Ammon's horn (tissue), 1 donor: ENCODE results near the gene ZNF560.
"Not testable (repeated sequence)": the region's sequence is repeated elsewhere in the genome, so short reads cannot be mapped to it uniquely, and the experiment has no call there.

Experiments
- DNase-seq: peaks from one replicate; pipeline ENCODE4 v3.0.0-alpha.2; 2016; ENCODE audit warnings: low spot score

ZNF560 gene

DNA sequence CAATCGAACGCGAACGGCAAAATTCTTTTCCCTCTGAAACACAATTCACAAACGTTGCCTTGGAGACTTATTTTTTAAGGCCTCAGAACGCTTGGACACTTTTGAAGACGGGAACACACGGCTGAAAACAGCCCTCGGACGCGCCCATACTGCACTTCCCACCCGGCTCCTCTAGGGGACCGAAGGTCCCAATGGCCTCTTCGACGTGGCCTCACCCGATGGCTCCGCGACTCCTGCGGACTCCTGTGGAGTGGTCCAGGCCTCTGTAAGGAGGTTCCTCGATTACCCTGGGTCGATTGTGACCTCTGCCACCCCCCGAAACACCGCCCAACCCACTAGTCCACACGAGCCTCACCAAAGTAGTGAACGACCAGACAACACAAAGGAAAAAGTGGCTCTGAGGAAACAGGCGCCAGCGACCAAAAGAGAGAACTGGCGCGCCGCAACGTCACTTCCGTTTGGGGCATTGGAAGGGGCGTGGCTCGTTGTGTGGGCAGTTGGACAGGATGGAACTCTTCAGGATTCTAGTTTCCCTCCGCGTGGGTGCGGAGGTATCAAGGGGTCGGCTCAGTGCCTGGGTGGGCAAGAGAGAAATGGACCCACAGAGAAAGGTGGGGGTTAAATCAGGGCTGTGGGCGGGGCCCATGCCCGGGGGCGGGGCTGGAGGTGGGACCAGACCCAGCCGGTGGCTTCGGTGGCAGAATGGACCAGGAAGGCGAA lies at the start of gene ZNF560:
Gene ZNF560 (minus strand): TSS at position 434 of the 720 bp plus-strand sequence. CDS start 23,303 bp downstream, outside the sequence.
- DNase-seq: no peak

DNA sequence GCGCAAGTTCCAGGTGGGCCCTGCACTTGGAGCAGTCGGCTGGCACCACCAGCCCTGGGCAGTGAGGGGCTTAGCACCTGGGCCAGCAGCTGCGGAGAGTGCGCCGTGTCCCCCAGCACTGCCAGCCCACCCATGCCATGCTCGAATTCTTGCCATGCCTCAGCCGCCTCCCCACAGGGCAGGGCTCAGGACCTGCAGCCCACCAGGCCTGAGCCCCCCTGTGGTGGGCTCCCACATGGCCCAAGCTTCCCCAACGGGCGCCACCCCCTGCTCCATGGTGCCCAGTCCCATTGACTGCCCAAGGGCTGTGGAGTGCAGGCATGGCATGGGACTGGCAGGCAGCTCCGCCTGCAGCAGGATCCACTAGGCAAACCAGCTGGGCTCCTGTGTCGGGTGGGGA lies 49.5 kb upstream of the ZNF560 start:
- no peak for DNase-seq

DNA sequence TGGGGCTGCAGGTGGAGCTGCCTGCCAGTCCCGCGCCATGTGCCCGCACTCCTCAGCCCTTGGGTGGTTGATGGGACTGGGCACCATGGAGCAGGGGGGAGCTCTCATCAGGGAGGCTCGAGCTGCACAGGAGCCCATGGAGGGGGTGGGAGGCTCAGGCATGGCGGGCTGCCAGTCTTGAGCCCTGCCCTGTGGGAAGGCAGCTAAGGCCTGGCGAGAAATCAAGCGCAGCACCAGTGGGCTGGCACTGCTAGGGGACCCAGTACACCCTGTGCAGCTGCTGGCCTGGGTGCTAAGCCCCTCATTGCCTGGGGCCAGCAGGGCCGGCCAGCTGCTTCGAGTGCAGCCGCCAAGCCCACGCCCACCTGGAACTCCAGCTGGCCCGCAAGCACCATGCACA lies 42.9 kb upstream of the ZNF560 start:
- not testable (repeated sequence) for DNase-seq

DNA sequence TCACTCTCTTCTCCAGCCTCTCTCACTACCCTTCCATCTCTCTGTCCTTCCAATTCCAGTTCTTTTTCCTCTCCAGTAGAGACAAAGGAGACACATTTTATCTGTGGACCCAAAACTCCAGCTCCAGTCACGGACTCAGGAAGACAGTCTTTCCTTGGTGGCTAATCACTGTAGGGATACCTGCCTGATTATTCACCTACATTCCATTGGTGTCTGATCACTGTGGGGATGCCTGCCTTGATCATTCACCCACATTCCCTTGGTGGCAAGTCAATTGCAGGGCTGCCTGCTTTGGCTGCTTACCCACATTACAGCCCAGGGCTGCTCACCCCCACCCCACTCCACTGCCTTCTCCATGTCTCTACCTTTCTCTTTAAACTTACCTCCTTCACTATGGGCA lies 41.5 kb upstream of the ZNF560 start:
- not testable (repeated sequence) for DNase-seq

DNA sequence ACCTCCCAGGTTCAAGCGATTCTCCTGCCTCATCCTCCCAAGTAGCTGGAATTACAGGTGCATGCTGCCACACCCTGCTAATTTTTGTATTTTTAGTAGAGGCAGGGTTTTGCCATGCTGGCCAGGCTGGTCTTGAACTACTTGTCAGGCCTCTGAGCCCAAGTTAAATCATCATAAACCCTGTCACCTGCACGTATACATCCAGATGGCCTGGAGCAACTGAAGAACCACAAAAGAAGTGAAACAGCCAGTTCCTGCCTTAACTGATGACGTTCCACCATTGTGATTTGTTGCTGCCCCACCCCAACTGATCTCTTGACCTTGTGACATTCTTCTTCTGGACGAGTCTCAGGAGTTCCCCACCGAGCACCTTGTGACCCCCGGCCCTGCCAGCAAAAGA lies 40.8 kb upstream of the ZNF560 start:
- not testable (repeated sequence) for DNase-seq

DNA sequence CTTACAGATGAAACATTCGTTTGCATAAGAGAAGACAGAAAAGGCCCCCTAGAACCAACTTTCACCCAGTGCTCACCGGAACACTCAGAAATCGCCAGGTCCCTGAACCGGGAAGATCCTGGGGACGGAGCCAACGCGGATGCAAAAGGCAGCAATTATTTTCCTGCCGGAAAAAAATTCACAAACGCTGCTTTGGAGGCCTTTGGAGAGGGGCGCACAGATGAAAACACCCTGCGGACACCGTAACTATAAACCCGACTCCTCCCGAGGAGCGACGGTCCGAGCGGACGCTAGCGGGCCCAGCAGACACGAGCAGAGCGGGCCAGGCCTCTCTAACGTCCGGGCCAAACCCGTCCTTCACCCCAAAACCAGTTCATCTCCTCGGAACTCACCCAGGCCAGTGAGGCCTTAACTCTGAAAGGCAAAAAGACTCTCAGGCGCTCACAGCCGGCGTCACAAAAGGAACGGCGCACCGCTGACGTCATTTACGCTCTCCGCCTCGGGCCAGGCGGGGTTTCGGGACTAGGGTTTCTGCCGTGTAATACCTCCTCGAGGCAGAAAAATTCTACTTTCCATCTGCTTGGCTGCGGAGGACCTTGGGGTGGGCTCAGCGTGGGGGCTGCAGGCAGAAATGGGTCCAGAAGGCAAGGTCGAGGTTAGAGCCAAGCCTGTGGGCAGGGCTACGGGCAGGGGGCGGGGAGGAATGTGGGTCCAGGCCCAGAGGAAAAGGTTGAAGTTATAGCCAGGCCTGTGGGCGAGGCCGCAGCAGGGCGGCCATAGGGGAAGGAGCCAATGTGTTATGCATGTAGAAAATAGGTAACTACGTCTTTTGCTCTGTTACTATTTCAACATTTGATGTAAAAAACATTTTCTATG lies 40.0 kb upstream of the ZNF560 start, which contains the start of gene ZNF426:
Gene ZNF426 (minus strand): TSS at position 463 of the 876 bp plus-strand sequence. CDS start 2,413 bp downstream, outside the sequence.
- DNase-seq: peak; percentile 92

DNA sequence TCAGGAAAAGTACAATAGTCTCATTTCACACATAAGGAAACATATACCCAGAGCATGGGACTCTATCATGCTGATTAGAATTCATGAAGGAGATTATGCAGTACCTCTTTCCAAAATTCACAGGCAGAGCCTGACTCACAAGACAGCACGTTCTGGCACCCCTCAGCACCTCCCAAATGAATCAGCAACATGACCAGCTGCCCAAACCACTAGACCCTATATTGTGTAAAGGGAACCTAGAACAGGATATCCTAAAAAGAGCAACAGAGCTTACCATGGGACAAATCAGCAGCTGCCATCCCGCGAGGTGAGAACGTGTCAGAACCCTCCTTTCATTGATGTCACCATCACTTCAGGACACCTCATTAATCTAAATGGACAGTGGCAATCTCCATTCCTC lies 37.5 kb upstream of the ZNF560 start:
- no peak for DNase-seq

DNA sequence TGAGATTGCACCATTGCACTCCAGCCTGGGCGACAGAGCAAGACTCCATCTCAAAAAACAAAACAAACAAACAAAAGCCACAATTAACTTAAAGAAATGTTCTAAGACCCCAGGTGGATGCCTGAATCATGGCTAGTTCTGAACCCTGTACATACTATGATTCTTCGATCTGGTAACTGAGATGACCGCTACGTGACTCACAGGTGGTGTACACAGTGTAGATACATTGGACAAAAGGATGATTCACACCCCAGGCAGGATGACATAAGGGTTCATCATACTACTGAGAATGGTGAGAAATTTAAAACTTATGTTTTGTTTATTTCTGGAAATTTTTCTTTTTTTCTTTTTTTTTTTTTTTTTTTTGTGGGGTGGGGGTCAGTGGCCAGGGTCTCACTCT lies 33.5 kb upstream of the ZNF560 start:
- no peak for DNase-seq

DNA sequence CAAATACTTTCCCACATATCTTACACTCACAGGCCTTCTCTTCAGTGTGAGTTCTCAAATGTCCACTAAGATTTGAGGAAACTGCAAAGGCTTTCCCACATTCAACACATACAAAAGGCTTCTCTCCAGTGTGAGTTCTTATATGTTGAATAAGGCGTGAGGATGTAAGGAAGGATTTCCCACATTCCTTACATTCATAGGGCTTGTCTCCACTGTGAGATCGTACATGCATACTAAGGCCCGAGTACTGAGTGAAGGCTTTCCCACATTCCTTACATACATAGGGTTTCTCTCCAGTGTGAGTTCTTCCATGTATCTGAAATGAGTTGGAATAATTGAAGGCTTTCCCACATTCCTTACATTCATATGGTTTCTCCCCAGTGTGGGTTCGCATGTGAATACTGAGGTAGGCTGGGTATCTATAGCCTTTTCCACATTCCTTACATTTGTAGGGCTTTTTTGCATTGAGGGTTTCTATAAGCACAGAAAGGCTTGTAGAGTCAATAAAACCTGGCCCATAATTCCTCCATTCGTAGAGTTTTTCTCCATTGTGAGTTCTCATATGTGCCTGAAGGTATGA lies 30.4 kb upstream of the ZNF560 start:
- no peak for DNase-seq

DNA sequence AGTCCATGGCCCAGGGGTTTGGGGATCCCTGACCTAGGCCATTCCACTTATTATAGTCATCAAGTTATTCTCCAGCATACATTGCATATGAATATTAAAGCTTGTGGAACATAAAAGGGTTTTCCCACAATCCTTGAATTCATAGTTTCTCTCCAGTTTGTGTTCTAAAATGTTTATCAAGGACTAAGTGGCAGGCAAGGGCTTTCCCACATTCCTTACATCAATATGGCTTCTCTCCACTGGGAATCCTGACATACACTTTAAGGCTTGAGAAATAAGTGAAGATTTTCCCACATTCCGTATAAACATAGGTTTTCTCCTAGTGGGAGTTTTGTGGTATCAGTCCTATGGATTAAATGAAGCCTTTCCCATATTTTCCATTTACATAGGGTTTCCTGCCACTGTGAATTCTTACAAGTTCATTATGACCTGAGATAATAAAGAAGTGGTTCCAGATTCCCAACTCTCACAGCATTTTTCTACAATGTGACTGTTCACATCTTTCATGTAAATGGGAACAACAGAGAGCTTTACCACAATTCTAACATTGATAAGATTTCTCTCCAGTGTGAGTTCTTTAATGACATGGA lies 25.6 kb upstream of the ZNF560 start:
- no peak for DNase-seq

DNA sequence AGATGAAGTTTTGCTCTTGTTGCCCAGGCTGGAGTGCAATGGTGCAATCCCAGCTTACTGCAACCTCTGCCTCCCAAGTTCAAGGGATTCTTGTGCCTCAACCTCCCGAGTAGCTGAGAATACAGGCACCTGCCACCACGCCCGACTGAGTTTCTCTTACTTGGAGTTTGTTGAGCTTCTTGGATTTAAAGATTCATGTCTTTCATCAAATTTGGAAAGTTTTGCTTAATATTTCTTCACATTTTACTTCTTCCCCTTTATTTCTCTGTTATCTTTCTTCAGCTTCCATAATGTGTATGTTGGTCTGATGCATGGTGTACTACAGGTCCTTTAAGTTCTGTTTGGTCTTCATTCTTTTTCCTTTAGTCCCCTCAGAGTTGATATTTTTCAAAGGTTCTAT lies 8.9 kb upstream of the ZNF560 start:
- DNase-seq: no peak

DNA sequence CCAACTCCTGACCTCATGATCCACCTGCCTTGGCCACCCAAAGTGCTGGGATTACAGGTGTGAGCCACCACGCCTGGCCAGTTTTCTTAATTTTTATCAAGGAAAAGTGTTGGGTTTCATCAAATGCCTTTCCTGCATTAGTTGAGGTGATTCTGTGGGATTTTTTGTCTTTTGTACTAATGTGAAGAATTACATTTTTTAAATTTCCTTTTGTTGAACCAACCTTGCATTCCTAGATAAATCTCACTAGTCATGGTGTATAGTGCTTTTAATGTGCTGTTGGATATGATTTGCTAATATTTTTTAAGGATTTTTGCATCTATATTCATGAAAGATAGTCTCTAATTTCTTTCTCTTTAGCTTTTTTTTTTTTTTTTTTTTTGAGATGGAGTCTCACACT lies 2.4 kb upstream of the ZNF560 start:
- DNase-seq: no peak

DNA sequence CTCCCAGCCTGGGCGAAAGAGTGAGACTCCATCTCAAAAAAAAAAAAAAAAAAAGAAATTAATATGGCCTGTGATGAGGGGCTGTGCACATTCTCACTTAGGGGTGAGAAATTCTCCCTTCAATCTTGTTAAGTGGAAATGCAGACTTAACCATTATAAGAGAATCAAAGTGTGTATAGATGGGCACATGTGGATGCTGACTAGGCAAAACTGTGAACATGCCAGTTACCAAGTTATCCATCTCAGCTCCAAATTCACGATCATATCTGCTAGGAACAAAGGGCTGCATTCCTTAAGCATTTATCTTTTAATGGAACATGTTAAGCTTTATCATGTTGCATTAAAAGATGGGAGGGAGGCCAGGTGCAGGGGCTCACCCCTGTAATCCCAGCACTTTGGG lies 4.3 kb downstream of the ZNF560 start:
- DNase-seq: no peak

DNA sequence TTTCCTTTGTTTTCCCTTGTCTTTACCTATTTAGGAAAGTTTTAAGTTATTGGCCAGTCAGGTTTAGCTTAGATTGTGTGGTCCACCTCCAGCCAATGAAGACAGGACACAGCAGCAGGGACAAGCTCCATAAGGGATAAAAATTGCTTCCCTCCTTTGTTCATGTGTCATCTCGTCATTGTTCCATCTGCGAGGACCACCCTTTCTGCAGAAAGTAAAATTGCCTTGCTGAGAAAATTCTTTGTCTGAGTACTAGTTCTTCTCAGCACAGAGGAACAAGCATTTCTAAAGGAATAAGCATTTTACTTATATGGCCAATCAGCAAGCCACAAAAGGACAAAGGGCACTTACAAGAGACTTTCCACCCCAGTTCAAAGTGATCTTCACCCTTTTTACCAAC lies 11.4 kb downstream of the ZNF560 start:
- no peak for DNase-seq

DNA sequence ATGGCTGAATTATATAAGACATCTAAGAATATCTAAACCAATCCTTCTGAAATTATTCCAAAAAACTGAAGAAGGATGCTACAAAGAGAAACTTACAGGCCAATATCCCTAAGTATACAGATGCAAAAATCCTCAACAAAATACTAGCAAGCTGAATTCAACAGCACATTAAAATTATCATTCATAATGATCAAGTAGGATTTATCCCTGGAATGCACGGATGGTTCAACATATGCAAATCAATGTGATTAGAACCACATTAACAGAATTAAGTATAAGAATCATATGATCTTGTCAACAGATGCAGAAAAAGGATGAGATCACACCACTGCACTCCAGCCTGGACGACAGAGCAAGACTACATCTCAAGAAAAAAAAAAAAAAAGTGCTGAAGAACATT lies 13.3 kb downstream of the ZNF560 start:
- DNase-seq: no peak

DNA sequence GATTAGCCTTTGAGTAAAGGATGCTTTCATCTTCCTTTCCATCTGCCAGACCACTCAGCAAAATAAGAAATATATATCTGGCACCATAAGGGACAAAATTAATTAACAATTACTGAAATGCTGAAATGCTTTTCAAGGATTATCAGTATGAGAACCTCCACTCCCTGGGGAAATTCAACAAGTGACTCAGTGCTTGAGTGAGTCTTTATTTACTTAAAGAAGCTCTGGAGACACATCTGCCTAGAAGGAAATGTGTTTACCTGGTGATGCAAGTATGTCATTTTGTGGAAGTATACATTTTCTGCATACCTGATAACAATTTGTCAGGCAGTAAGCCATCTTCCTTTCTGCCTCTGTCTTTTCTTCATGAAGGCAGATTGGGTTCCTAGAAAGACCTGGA lies 23.4 kb downstream of the ZNF560 start:
- no peak for DNase-seq

DNA sequence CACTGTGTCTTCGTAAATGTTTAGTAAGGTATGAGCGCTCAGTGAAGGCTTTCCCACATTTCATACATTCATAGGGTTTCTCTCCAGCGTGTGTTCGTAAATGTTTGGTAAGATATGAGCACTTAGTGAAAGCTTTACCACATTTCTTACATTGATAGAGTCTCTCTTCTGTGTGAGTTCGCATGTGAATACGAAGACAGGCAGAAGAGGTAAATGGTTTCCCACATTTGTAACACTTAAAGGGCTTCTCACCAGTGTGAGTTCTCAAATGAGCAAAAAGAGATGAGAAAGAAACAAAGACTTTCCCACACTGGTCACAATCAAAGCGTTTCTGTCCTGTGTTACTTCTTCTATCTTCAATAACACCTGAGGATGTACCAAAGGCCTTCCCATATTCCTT lies 31.3 kb downstream of the ZNF560 start:
- no peak for DNase-seq

DNA sequence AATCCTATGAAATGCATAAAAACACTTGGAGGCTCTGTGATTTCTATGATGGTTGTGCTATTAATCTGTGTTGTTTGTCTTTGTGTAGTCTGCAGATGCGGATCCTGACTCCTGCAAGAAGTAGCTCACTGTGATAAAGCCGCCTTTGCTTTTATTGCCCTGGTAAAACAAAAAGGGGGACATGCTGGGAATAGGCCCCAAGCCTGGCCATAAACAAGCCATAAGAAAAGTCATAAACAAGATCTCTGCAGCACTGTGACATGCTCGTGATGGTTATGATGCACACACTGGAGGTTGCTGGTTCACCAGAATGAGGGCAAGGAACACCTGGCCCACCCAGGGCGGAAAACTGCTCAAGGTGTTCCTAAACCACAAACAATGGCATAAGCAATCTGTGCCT lies 36.5 kb downstream of the ZNF560 start:
- no peak for DNase-seq

DNA sequence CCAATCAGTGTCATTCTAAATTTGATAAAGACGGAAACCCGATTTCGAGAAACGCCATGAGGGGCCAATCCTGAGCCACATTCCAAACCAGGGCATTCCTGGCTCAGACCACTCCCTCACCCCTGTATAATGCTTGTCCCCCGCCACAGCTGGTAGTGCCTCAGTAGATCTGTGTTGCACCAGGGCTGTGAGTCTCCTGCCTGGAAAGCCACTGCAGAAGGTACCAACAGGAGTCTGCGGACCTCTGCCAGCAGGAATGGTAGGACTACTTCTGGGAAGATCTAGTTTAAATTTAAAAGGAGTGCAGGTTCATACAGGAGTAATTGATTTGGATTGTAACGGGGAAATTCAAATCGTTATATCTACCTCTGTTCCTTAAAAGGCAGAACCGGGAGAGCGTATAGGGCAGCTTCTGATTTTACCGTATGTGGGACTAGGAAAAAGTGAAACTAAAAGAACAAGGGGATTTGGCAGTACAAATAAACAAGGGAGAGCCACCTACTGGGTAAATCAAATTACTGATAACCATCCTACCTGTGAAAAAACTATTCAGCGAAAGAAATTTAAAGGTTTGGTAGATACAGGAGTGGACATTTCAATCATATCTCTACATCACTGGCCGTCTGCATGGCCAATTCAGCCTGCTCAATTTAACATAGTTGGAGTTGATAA lies 42.3 kb downstream of the ZNF560 start:
- DNase-seq: no peak

DNA sequence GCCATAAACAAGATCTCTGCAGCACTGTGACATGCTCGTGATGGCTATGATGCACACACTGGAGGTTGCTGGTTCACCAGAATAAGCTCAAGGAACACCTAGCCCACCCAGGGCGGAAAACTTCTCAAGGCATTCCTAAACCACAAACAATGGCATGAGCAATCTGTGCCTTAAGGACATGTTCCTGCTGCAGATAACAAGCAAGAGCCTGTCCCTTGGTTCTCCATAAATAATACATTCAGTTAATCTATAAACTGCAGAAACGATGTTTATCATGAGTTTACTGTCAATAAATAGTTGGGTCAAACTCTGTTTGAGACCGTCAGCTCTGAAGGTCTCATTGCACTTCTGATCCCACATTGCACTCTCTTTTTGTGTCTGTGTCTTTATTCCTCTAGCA lies 44.5 kb downstream of the ZNF560 start:
- no peak for DNase-seq

DNA sequence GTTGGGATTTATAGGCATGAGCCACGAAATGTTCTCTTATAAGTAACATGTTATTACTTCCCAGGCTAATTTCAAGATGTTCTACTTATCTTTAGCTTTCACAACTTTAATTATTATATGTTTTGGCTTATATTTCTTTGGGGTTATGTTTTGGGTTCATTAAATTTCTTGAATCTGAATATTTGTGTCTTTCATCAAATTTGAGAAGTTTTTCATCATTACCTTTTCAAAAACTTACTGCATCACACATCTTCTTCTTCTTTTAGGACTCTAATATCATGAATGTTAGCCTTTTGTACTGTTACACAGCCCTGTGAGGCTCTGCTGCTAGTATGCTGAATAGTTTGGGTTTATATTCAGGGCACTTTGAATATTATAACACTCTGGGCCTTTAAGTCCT lies 53.4 kb downstream of the ZNF560 start:
- no peak for DNase-seq

DNA sequence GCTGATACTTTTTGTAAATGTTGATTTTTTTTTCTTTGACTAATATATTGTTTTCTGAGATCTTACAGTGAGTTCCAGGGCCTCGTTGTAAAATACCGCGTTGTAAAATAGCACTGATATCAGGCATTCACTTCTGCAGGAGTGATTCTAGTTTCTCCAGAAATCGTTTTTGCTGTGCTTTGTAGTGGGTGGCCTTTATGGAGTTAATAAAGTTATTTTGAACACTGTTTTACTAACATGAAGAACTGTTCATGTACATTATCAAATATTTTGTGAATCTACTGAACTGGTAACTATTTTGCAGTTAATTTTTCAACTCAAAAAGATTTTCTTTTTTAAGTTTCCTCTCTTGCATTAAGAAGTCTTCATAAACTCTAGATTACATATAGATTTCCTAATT lies 62.1 kb downstream of the ZNF560 start:
- no peak for DNase-seq
